ENCODE results near the gene TK1. TPM values are rescaled to one million over a fixed set of nuclear protein-coding genes. Genes with fewer than 3 reads are reported as not detected.

Gene TK1
- total and polyA plus RNA-seq, 2 donors (not counting 1 experiment from before 2014, with no cell fraction given), result 2.2 to 3.8 TPM

DNA sequence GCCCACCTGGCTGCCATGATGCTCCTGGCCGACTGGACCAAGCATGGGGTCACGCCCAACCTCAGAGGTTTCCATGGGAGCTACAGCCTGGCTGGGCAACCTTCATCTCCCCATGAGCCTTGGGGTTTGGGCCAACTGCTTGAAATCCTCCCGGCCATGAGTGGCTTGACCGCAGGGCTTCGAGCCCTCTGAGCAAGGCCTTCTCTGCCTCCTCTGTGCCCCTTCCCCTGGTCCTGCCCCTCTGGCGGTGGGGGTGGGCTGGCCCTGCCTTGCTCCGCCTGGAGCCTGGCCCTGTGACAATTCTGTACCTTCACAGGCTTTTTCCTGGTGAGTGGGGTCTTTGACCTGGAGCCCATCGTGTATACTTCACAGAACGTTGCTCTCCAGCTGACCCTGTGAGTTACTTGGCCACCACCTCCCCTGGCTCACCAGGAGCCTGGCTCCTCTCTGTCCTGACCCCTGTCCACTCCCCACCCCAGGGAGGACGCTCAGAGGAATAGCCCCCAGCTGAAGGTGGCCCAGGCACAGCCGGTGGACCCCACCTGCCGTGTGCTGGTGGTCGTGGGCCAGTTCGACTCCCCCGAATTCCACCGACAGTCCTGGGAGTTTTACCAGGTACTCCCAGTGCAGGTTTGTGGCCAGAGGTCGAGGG, 18.4 kb upstream of the TK1 start:
- Histone ChIP-seq H3K9me3 (ENCODE audit: control extremely low read depth in 1 of 3, control insufficient read depth in 2 of 3, insufficient read depth in 1 of 3, low read length in 2 of 3) (no peaks in the 10 kb centered on the region), H3K4me3 (ENCODE audit: control extremely low read depth in 1 of 5, extremely low read depth in 1 of 5, insufficient read depth in 1 of 5, low read depth in 2 of 5, low read length in 4 of 5) (no peak overlapping the region), H3K27ac (ENCODE audit: low read length in 2 of 2) (no peak overlapping the region), H3K27me3 (replicated peaks in 1 of 4; ENCODE audit: control extremely low read depth in 1 of 4, control insufficient read depth in 3 of 4, insufficient read depth in 4 of 4, low read length in 3 of 4) (no peaks in the 10 kb centered on the region), H2AFZ (ENCODE audit: insufficient read depth, low read depth, low read length, poor library complexity, severe bottlenecking) (no peak overlapping the region), H3K79me2 (ENCODE audit: control insufficient read depth, insufficient read depth, low read length) (no peaks in the 10 kb centered on the region), H3K4me2 (replicated peaks; ENCODE audit: low read depth, low read length, poor library complexity, severe bottlenecking) (no peak overlapping the region), H3K36me3 (replicated peaks in 1 of 2; ENCODE audit: control extremely low read depth in 1 of 2, control insufficient read depth in 1 of 2, extremely low read depth in 1 of 2, insufficient read depth in 2 of 2, low read length in 1 of 2) (no peaks in the 10 kb centered on the region), H4K20me1 (ENCODE audit: control insufficient read depth, insufficient read depth, low read length, poor library complexity, severe bottlenecking) (no peaks in the 10 kb centered on the region), H3K9ac (ENCODE audit: low read length) (no peak overlapping the region), H3K4me1 (ENCODE audit: control insufficient read depth in 2 of 2, insufficient read depth in 2 of 2, low read length in 2 of 2) (no peaks in the 10 kb centered on the region)
- Mint-ChIP-seq H3K9me3 (ENCODE audit: insufficient read depth) (no peaks in the 10 kb centered on the region), H3K4me3 (no peak overlapping the region), H3K27ac (no peak overlapping the region), H3K27me3 (no peaks in the 10 kb centered on the region), H3K4me1 (no peaks in the 10 kb centered on the region)
- POLR2A ChIA-PET, result no interaction called here
- no peak for TF ChIP-seq EZH2 (IDR thresholded peaks at IDR 0.05; ENCODE audit: borderline replicate concordance, insufficient read depth, low read depth, low read length, poor library complexity, severe bottlenecking)
- TF ChIP-seq, protein P1, sequence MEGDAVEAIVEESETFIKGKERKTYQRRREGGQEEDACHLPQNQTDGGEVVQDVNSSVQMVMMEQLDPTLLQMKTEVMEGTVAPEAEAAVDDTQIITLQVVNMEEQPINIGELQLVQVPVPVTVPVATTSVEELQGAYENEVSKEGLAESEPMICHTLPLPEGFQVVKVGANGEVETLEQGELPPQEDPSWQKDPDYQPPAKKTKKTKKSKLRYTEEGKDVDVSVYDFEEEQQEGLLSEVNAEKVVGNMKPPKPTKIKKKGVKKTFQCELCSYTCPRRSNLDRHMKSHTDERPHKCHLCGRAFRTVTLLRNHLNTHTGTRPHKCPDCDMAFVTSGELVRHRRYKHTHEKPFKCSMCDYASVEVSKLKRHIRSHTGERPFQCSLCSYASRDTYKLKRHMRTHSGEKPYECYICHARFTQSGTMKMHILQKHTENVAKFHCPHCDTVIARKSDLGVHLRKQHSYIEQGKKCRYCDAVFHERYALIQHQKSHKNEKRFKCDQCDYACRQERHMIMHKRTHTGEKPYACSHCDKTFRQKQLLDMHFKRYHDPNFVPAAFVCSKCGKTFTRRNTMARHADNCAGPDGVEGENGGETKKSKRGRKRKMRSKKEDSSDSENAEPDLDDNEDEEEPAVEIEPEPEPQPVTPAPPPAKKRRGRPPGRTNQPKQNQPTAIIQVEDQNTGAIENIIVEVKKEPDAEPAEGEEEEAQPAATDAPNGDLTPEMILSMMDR (IDR thresholded peaks at IDR 0.05), result no peak
- WGBS (ENCODE audit: insufficient coverage), result 96% methylated on average over 17 of the region's 17 CpGs
- ATAC-seq (ENCODE audit: low read depth) (no peak), DNase-seq (no peak)
- intact Hi-C loops (cut with micrococcal nuclease), result no loop called here
- CTCF ChIA-PET, result interaction anchor here (0.6 to 1.3 kb wide), 2 partner anchors 10 to 29 kb away, joined by 3 read pairs; no protein-coding TSS in a partner anchor

DNA sequence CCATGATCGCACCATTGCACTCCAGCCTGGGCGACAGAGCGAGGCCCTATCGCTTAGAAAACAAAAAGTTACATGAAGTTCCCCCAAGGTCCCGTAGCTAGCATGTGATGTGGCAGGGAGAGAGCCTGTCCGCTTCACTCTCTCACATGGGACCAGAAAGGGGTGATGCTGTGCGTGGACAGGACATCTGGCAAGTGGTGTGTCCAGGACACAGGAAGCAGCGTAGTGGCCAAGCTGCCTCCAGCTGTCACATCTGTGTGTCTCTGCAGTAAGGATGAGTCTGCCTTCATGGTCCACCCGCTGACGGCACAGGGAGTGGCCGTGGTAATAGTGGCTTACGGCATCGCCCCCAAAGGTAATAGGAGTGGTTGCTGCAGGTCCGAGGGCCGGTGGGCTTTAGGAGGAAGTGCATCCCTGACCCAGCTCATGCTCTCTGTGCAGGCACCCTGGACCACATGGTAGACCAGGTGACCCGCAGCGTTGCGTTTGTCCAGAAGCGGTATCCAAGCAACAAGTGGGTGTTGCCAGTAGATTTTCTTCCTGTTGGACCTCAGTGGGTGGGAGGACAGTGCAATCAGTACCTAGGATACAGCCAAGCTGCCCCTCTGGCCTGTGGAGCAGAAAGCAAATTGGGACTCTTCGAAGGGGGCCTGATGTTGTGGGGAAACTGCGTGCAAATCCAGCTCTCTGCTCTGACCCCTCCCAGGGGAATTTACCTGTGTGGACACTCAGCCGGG, 17.7 kb upstream of the TK1 start:
- Histone ChIP-seq H3K36me3 (replicated peaks in 1 of 2; ENCODE audit: control extremely low read depth in 1 of 2, control insufficient read depth in 1 of 2, extremely low read depth in 1 of 2, insufficient read depth in 2 of 2, low read length in 1 of 2) (no peaks in the 10 kb centered on the region), H3K79me2 (ENCODE audit: control insufficient read depth, insufficient read depth, low read length) (no peaks in the 10 kb centered on the region), H3K27ac (ENCODE audit: low read length in 2 of 2) (no peak overlapping the region), H3K4me1 (ENCODE audit: control insufficient read depth in 2 of 2, insufficient read depth in 2 of 2, low read length in 2 of 2) (no peaks in the 10 kb centered on the region), H3K4me2 (replicated peaks; ENCODE audit: low read depth, low read length, poor library complexity, severe bottlenecking) (no peak overlapping the region), H3K4me3 (ENCODE audit: control extremely low read depth in 1 of 5, extremely low read depth in 1 of 5, insufficient read depth in 1 of 5, low read depth in 2 of 5, low read length in 4 of 5) (no peak overlapping the region), H2AFZ (ENCODE audit: insufficient read depth, low read depth, low read length, poor library complexity, severe bottlenecking) (no peak overlapping the region), H3K9ac (ENCODE audit: low read length) (no peak overlapping the region), H3K9me3 (ENCODE audit: control extremely low read depth in 1 of 3, control insufficient read depth in 2 of 3, insufficient read depth in 1 of 3, low read length in 2 of 3) (peaks cover 0 to under 1% (median 0%) of the 10 kb centered on the region in 3 donors), H3K27me3 (replicated peaks in 1 of 4; ENCODE audit: control extremely low read depth in 1 of 4, control insufficient read depth in 3 of 4, insufficient read depth in 4 of 4, low read length in 3 of 4) (no peaks in the 10 kb centered on the region), H4K20me1 (ENCODE audit: control insufficient read depth, insufficient read depth, low read length, poor library complexity, severe bottlenecking) (no peaks in the 10 kb centered on the region)
- DNase-seq (no peak), ATAC-seq (ENCODE audit: low read depth) (no peak)
- CTCF ChIA-PET, result interaction anchor here (0.6 to 1.4 kb wide), 3 partner anchors 10 to 120 kb away, joined by 3 to 6 read pairs (median 3); no protein-coding TSS in a partner anchor
- Mint-ChIP-seq H3K27ac (no peak overlapping the region), H3K4me3 (no peak overlapping the region), H3K9me3 (ENCODE audit: insufficient read depth) (no peaks in the 10 kb centered on the region), H3K4me1 (no peaks in the 10 kb centered on the region), H3K27me3 (no peaks in the 10 kb centered on the region)
- 96% methylated on average over 22 of the region's 22 CpGs for WGBS (ENCODE audit: insufficient coverage)
- no peak for TF ChIP-seq EZH2 (IDR thresholded peaks at IDR 0.05; ENCODE audit: borderline replicate concordance, insufficient read depth, low read depth, low read length, poor library complexity, severe bottlenecking)
- TF ChIP-seq, protein P1 (IDR thresholded peaks at IDR 0.05), result no peak
- intact Hi-C loops (cut with micrococcal nuclease), result no loop called here
- POLR2A ChIA-PET, result no interaction called here
